AG04450 (cell line): Measurements from ENCODE around the gene BCKDHB. TPM values are rescaled to one million over a fixed set of nuclear protein-coding genes. Genes with fewer than 3 reads are reported as not detected.

Source experiments
- CTCF ChIA-PET: fragments of 300-600, 350-600 bp; formaldehyde crosslinking; extraction: SDS; loops from one replicate; lab custom pipeline; 2022; ENCODE audit warnings: antibody characterized with exemption, inconsistent platforms; lab: Charles Lee
- POLR2A ChIA-PET: fragments of 350-600 bp; formaldehyde crosslinking; extraction: SDS; loops from one replicate; lab custom pipeline; 2021; ENCODE audit warnings: antibody characterized with exemption, inconsistent platforms; lab: Yijun Ruan, JAX
- DNase-seq: peaks from one replicate; pipeline ENCODE4 v3.0.0-alpha.2; 2011; ENCODE audit warnings: low read depth, low spot score
- H3K27ac ChIP-seq: one replicate; pipeline ENCODE4 v1.5.1; 2012; ENCODE audit warnings: low read depth, low read length, control low read depth
- H3K27me3 ChIP-seq: one replicate; pipeline ENCODE4 v1.6.0; 2012; ENCODE audit warnings: low read length; ENCODE audit not compliant: control insufficient read depth, insufficient read depth
- H3K4me3 ChIP-seq: 2 replicates; pipeline ENCODE4 v1.5.1; 2011; ENCODE audit warnings: mild to moderate bottlenecking, low read depth, low read length, control low read depth
- H3K9me3 ChIP-seq: 2 replicates; pipeline ENCODE4 v1.5.1; 2012; ENCODE audit warnings: low read length; ENCODE audit not compliant: control insufficient read depth, insufficient read depth
- polyA plus RNA-seq: library from polyadenylated mRNA; depleted of rRNA; stranded (reverse); fragments of >200 nt; gene quantifications from 2 replicates; pipeline ENCODE4 v1.2.3, GENCODE V29; 2011
- TF ChIP-seq, protein P1 (sequence below): IDR thresholded peaks from 2 replicates; pipeline ENCODE4 v1.5.1; 2011; ENCODE audit warnings: low read depth, low read length, control low read depth, inconsistent platforms

The BCKDHB gene
- polyA plus RNA-seq, 1 experiment, result 21.3 TPM

- POLR2A ChIA-PET, result interaction anchor here (1.0 kb wide), 1 partner anchor 1537 kb away, joined by 5 read pairs; the partner anchor contains the start of gene TENT5A
Measured at GRCh38 chr6:80215063-80215462, 108.6 kb downstream of the BCKDHB start.

DNA sequence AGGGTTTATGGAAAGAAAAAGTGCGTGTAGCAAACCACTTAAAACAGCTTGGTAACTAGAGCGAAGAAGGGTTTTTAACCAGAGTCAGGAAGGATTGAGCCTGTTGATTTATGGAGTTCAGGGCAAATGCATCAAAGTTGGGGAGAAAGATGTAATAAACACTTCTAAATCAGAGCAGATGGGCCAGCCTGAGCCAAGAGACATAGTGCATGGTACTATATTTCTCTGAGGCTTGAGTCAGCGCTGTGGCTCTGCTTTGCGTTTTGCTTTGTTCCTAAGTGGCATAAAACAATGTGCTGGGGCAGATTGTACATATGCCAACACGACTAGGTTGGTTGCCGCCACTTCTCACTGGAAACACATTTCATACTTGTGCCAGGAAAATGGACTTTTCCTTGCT, 111.3 kb downstream of the BCKDHB start:
- Histone ChIP-seq H3K9me3 (no peaks in the 10 kb centered on the region), H3K4me3 (no peak overlapping the region), H3K27me3 (no peaks in the 10 kb centered on the region), H3K27ac (no peak overlapping the region)
- ChIA-PET CTCF (no interaction called here), POLR2A (no interaction called here)
- no peak for DNase-seq
- TF ChIP-seq, protein P1, sequence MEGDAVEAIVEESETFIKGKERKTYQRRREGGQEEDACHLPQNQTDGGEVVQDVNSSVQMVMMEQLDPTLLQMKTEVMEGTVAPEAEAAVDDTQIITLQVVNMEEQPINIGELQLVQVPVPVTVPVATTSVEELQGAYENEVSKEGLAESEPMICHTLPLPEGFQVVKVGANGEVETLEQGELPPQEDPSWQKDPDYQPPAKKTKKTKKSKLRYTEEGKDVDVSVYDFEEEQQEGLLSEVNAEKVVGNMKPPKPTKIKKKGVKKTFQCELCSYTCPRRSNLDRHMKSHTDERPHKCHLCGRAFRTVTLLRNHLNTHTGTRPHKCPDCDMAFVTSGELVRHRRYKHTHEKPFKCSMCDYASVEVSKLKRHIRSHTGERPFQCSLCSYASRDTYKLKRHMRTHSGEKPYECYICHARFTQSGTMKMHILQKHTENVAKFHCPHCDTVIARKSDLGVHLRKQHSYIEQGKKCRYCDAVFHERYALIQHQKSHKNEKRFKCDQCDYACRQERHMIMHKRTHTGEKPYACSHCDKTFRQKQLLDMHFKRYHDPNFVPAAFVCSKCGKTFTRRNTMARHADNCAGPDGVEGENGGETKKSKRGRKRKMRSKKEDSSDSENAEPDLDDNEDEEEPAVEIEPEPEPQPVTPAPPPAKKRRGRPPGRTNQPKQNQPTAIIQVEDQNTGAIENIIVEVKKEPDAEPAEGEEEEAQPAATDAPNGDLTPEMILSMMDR, result no peak

More at GRCh38 chr6:80215063-80215462, 108.6 kb downstream of the BCKDHB start:
- CTCF ChIA-PET, result interaction anchor here (0.5 to 2.3 kb wide), 40 partner anchors 8 to 1525 kb away, joined by 3 to 51 read pairs (median 3); no protein-coding TSS in a partner anchor
- H3K9me3 ChIP-seq, result no peaks in the 10 kb centered on the region
- H3K4me3 ChIP-seq, result no peak overlapping the region
- no peak overlapping the region for H3K27ac ChIP-seq
- DNase-seq, result no peak
- no peaks in the 10 kb centered on the region for H3K27me3 ChIP-seq
- TF ChIP-seq, protein P1, result no peak

DNA sequence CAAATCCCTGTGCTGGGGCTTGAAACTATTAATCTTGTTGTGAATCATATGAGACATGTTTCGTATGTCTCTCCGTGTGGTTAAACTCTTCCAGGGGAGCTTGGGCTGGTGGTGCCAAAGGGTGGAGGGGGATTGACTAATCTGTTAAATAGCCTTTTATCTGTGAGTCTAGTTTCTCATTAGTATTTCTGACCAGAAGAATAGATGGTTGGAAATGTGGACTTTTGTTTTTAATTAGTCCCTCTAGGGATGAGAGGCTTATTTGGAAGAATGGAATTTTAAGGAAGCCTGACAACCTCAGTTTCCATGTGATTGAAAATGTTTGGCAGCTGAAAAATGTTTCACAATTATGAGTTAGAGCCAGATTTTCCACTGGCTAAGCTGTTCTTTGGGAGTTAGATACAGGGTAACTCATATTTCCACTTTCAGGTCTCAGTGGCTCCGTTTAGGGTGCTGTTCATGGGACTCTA, 117.3 kb downstream of the BCKDHB start:
- TF ChIP-seq, protein P1, result no peak
- Histone ChIP-seq H3K27me3 (no peaks in the 10 kb centered on the region), H3K27ac (no peak overlapping the region), H3K4me3 (no peak overlapping the region), H3K9me3 (no peaks in the 10 kb centered on the region)
- CTCF ChIA-PET, result interaction anchor here (1.5 kb wide), 1 partner anchor 9 kb away, joined by 4 read pairs; no protein-coding TSS in a partner anchor
- POLR2A ChIA-PET, result no interaction called here
- DNase-seq, result no peak

DNA sequence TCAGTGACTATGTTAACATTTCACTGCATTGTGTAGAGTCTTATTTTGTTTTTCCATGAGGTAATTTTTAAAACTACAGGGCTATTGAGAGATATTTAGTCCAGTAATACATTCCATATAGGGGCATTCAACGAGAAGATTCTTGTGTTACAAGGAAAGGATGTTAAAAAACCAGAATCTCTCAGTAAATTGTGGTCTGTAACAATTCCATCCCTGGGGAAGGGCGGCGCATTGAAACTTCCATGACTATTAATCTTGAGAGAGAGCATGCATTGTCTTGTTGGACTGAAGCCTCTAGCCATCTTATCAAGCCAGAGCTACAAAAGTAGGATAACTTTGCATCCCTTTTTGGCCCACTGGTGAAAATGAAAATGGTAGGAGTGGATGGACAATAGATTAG, 119.7 kb downstream of the BCKDHB start:
- DNase-seq, result no peak
- no peaks in the 10 kb centered on the region for H3K27me3 ChIP-seq
- H3K4me3 ChIP-seq, result no peak overlapping the region
- ChIA-PET POLR2A (no interaction called here), CTCF (no interaction called here)
- TF ChIP-seq, protein P1, result no peak
- H3K27ac ChIP-seq, result no peak overlapping the region
- no peaks in the 10 kb centered on the region for H3K9me3 ChIP-seq

- DNase-seq, result no peak
- no peaks in the 10 kb centered on the region for H3K27me3 ChIP-seq
- no peak overlapping the region for H3K27ac ChIP-seq
- CTCF ChIA-PET, result interaction anchor here (1.4 kb wide), 1 partner anchor 12 kb away, joined by 9 read pairs; no protein-coding TSS in a partner anchor
- no peaks in the 10 kb centered on the region for H3K9me3 ChIP-seq
- POLR2A ChIA-PET, result no interaction called here
- TF ChIP-seq, protein P1, result no peak
- no peak overlapping the region for H3K4me3 ChIP-seq
Measured at GRCh38 chr6:80226699-80227098, 120.2 kb downstream of the BCKDHB start.
